ENCODE data around the gene TIAM1.

The TIAM1 gene

DNA sequence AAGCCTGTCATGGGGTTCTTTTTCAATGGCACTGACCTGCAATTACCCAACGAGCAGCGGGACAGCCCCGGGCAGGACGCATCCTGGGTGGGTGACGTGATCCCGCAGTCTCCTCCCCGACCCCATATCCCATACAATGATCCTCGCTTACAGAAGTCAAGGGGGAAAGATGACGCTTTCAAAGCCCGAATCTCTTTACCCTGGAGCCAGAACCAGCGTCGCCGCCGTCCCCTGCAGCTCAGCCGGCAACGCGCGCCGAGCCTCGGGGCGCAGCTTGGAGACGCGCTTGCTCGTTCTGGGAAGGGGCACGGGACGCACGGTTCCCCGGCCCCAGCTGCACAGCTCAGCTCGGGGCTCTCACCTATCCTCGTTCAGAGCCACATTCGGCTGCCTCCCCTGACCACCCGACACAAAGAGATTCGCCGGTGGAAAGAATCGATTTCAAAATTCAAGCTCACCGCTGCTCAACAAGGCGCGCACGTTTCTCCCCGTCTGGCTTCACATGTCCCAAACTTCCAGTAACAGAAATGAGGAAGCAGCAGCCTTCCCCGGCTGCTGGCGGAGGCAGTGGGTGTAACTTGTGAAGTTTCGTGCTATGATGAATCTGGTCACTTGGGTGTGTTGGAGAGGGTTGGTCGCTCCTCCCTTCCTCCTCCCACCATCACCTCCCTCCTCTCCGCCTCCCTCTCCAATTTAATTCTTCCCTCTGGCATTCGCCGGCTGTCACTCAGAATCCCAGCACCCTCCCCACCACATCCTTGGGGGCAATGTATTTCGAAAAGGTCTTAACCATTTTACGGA lies at the start of gene TIAM1:
Gene TIAM1, minus strand, starts transcription at position 582 of the 801 bp plus-strand sequence. CDS start 77,289 bp downstream, outside the sequence.
- DNase-seq (ENCODE audit: low read depth, low spot score) = peak; percentile 90

GRCh38 chr21:31387560-31388186 lies 43.6 kb upstream of the TIAM1 start:
- DNase-seq (ENCODE audit: low read depth, low spot score) = no peak

DNA sequence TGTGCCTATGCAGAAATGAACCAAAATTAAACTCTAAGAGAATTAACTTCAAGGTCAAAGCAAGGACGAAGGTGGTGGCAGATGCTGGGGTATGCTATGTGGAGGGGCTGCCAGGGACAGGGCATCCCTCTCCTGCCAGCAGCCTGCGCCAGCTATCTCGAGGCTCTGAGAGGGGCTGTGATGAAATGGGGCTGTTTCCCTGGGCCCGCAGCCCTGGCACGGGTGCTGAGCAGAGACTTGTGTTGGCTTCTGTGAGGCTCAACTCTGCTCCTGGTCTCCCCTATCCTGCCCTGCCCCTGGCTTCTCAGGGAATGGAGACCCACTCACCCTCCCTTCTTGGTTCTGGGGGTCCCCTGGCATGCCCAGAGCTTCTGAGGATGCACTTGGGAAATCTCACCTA lies 41.9 kb upstream of the TIAM1 start:
- DNase-seq (ENCODE audit: low read depth, low spot score) = no peak

- DNase-seq (ENCODE audit: low read depth, low spot score) = no peak
These were observed 39.7 kb upstream of the TIAM1 start for GRCh38 chr21:31383770-31384169.

DNA sequence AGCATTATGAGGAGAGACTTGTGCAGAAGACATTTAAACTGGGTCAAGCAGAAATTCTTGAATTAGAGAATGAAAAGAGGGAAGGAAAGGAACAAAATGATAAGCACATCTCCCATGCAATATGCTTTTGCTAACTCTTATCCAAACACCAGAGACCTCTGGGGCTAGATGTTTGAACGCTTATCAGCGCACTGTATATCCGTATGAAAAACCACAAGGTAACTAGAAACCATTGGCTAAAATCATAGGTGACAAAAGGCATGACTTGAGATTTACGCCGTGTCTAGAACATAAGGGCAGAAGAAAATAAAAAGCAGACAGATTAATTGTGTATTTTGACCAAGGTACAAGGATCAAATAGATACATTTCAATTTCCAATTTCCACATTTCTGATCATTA lies 38.0 kb upstream of the TIAM1 start:
- DNase-seq (ENCODE audit: low read depth, low spot score) = no peak

DNA sequence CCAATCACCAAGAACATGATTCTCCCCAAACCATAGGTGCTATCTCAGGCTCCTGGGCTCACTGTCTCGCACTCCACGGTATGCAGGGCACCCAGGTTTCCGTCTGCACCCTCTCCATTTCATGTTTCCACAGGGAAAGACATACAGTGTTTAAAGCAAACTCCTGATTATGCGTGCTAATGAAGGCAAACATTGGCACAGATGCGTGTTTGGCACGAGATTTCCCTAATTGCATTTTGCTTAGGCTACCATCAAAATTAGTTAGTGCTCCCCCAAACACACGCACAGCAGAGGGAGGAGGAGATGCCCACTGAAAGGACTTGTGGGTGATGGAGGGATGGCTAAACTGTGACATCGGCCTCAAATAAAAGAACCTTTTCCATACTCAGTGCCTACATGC lies 32.2 kb upstream of the TIAM1 start:
- DNase-seq (ENCODE audit: low read depth, low spot score) = no peak

GRCh38 chr21:31374395-31374794 lies 30.3 kb upstream of the TIAM1 start:
- DNase-seq (ENCODE audit: low read depth, low spot score) = no peak

DNA sequence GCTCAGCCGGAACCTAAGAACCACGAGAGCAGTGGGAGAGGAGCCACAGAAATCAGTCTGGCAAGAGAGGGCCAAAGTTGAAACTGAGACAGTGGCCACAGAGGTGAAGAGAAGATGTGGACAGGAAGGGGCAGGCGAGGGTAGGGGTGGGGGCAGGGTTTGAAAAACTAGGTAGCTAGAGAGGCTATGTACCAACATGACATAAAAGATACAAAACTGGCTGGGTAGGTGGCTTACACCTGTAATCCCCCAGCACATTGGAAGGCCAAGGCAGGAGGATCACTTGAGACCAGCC lies 28.4 kb upstream of the TIAM1 start:
- DNase-seq (ENCODE audit: low read depth, low spot score) = no peak

- DNase-seq (ENCODE audit: low read depth, low spot score) = no peak
These were observed 27.8 kb upstream of the TIAM1 start for GRCh38 chr21:31371715-31372470.

- DNase-seq (ENCODE audit: low read depth, low spot score) = no peak
These were observed 27.0 kb upstream of the TIAM1 start for GRCh38 chr21:31370893-31371544.

GRCh38 chr21:31370281-31370892 lies 26.3 kb upstream of the TIAM1 start:
- DNase-seq (ENCODE audit: low read depth, low spot score) = no peak

DNA sequence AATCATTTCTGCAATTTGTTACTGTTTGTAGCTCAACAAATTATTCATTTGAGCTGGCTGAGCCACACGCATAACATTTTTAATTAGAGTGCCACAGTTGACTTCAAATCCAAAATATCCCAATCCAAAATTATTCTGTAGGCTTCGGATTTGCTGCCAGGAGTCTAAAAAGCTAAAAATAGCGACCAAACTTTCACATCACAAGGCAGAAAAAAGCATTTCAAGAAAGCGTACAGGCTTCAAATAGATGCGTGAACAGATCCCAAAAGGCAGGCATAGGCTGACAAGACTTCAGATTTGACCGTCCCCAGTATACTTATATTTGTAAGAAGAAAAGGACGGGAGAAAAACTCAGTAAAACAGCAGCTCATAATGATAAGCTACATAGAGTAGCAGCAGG lies 24.3 kb upstream of the TIAM1 start:
- no peak for DNase-seq (ENCODE audit: low read depth, low spot score)

DNA sequence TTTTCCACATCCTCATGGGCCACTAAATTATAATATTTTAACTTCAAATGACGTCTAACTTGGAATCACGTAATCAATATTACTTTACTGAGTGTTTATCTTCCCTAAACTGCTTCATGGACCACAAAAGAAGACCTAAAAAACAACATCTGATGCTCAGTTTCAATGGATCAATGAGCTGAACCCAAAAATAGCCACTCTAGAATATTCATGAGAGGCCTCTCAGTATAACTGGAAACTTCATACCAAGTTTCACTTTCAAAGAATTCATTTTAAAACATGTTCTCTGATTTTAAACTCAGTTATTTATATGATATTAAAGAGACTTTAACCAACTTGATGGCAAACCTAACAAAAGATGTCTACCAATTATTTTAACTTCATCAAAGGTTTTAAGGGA lies 23.7 kb upstream of the TIAM1 start:
- DNase-seq (ENCODE audit: low read depth, low spot score) = no peak

GRCh38 chr21:31366825-31367224 lies 22.8 kb upstream of the TIAM1 start:
- DNase-seq (ENCODE audit: low read depth, low spot score) = no peak

GRCh38 chr21:31364253-31364945 lies 20.3 kb upstream of the TIAM1 start:
- DNase-seq (ENCODE audit: low read depth, low spot score) = no peak

DNA sequence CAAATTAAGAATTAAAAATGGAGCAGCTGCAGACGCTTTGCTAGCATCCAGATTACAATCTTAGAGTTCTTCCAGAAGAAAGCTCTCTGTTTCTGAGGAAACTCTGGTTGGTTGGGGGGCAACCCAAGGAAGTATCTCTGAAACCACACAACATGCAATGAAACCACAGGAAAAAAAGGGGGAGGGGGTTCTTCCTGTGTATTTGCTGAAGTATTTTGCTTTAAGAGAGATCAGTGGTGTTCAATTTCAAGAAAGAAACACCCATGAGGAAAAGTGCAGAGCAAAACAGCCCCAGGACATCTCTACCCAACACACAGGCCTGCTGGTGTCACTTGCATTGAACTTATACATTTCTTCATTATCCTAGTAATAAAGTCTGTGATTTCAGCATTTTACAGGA lies 19.7 kb upstream of the TIAM1 start:
- no peak for DNase-seq (ENCODE audit: low read depth, low spot score)

GRCh38 chr21:31360717-31361116 lies 16.7 kb upstream of the TIAM1 start:
- no peak for DNase-seq (ENCODE audit: low read depth, low spot score)

DNA sequence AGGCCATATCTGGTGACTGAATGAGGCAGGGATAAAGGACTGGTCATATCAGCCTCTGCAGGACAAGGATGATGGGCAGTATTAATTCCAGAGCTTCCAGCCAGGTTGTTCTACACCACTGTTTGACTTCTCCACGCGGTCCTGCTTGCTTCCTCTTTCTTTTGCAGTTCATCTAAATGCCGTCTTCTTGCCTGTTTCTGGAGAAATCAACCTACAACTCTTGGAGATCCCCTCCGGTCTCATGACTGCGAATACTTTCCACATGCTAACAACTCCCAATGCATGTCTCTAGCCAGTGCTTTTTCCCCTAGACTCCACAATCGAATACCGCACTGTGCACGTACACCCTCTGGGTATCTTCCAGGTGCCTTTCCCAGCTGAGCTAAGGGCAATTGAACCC lies 14.1 kb upstream of the TIAM1 start:
- DNase-seq (ENCODE audit: low read depth, low spot score) = no peak

DNA sequence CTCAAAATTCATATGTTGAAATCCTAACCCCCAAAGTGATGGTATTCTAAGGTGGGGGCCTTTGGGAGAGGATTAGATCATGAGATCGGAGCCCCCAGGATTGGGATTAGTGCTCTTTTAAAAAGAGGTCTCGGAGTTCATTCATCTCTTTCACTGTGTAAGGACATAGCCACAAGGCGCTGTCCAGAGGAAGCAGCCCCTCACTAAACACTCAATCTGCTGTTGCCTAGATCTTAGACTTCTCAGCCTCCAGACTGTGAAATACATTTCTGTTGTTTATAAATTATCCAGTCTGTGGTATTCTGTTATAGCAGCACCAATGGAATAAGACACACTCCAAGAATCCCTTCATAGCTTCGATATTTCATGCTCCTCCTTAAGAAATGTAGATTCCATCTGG lies 12.4 kb upstream of the TIAM1 start:
- no peak for DNase-seq (ENCODE audit: low read depth, low spot score)

DNA sequence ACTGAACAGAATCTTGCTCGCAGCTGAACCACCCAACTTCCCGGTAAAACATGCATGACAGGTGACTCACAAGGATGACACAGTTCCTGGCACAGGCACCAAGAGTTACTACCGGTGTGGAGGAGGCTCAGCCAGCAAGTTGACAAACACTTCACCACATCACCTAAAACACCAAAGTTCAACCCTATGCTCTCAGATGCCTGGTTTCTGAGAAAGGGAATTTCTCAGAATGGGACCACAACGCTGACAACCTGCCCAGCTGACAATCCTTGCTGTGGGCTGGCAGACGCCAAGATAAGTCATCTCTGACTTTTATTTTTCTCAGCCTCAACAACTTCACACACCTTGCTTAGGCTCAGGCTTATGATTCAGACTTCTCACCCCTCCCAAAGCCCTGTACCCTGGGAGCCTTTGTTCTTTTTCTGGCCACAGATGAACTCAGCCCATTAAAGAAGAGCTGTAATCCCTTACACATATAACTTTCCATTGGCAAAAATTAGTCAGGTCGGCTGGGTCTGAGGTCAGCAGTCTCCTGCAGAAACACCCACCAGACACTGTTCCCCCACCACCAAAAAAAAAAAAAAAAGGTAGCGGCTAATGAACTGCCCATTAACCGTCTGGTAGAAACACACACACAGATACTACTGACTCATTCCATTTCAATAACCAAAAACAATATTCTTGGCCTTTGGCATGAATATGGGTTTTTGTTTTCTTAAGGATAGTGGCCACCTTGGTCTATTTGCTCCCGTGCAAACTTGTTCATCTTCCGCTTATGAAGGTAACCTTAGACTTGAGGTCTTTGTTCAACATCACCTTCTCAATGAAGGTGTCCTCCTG lies 10.8 kb upstream of the TIAM1 start:
- no peak for DNase-seq (ENCODE audit: low read depth, low spot score)

Data from ELF-1 (cell line).